Heart left ventricle (tissue), 13 donors: Measurements from ENCODE around the gene OPRD1.

Experiments used
- POLR2A ChIP-seq, 2 donors: fragments of 450-650 bp; IDR thresholded peaks; one replicate each; pipeline ENCODE4 v1.6.1; 2017; ENCODE audit warnings: antibody characterized with exemption in 2 of 2, mild to moderate bottlenecking in 2 of 2, moderate library complexity in 2 of 2
- TF ChIP-seq, protein P1 (sequence below), 12 donors: fragments of 200-600 bp; sonication (generic) in 4 of 12; IDR thresholded peaks; one replicate each; pipeline versions ENCODE4 v1.5.0 to v1.8.0; 2018 to 2022; ENCODE audit warnings: antibody characterized with exemption in 12 of 12, mild to moderate bottlenecking in 5 of 12
- donor health status: ischemic (EF 13 %, LVEDD 7.1; RV severe dilation, severe dysfunction).
- donor health status: DM: no; HTN: yes; CAD: no.
- donor health status: DM: no; HTN: no; CAD: no.
- donor health status: ischemic (EF 25% LVEDD 6.9; RV normal size, moderate dysfunction).
- donor health status: ischemic (EF 25% LVEDD 5.7; RV mildly dilated, moderate dysfunction).
- donor health status: ischemic (EF 35%, LVEDD 5.7; RV mildly dilated, moderate dysfunction).
- donor health status: nonischemic (EF 11% LVEDD 7.7; RV severe dilation, severe dysfunction).
- donor health status: DM: yes; HTN: yes; CAD: no.
- donor health status: PGD.
- donor health status: ischemic (EF 29% LVEDD 5.4; RV normal size, mild dysfunction).
- donor health status: nonischemic (EF 23%, LVEDD 6.1; RV moderate dilation, normal function).

- TF ChIP-seq, protein P1, sequence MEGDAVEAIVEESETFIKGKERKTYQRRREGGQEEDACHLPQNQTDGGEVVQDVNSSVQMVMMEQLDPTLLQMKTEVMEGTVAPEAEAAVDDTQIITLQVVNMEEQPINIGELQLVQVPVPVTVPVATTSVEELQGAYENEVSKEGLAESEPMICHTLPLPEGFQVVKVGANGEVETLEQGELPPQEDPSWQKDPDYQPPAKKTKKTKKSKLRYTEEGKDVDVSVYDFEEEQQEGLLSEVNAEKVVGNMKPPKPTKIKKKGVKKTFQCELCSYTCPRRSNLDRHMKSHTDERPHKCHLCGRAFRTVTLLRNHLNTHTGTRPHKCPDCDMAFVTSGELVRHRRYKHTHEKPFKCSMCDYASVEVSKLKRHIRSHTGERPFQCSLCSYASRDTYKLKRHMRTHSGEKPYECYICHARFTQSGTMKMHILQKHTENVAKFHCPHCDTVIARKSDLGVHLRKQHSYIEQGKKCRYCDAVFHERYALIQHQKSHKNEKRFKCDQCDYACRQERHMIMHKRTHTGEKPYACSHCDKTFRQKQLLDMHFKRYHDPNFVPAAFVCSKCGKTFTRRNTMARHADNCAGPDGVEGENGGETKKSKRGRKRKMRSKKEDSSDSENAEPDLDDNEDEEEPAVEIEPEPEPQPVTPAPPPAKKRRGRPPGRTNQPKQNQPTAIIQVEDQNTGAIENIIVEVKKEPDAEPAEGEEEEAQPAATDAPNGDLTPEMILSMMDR (IDR thresholded peaks at IDR 0.05): no peak
- TF ChIP-seq POLR2A (IDR thresholded peaks at IDR 0.05): no peak
Measured at GRCh38 chr1:28840928-28841544, 29.1 kb downstream of the OPRD1 start.
